Activated CD4-positive, CD25-positive, alpha-beta regulatory T cell treated with anti-CD3 and anti-CD28 coated beads, Interleukin-2, amount 50 U/mL, for 24 hours (primary cell): Measurements from ENCODE around the gene SCGB1D1.

Source experiments
- ATAC-seq, 2 donors: fragments of 150-1000 bp; cut with Tn5 transposase; one replicate each; pipeline ENCODE4 v1.10.0; 2021; ENCODE audit warnings: mild to moderate bottlenecking in 1 of 2, moderate library complexity in 1 of 2

SCGB1D1 gene, protein sequence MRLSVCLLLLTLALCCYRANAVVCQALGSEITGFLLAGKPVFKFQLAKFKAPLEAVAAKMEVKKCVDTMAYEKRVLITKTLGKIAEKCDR

DNA sequence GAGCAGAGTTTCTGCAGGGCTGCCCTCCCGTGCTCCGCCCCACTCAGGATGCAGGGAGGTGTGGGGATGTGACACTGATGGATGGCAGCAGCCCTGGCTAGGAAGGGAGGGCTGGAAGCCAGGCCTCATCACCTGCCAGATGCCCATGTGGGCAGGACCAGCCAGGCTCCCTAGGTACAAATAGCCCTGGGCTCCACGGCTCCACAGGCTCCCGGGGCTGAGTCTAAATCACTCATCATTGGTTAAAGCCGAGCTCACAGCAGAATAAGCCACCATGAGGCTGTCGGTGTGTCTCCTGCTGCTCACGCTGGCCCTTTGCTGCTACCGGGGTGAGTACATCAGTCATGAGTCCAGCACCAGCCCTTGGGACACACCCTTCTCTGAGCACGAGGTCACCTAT is at the start of gene SCGB1D1:
Gene SCGB1D1, plus strand, starts transcription at position 206 of the 400 bp plus-strand sequence. Its CDS starts 69 bp downstream, at position 275.
- ATAC-seq: no peak

- no peak for ATAC-seq
These were observed 49.5 kb upstream of the SCGB1D1 start for GRCh38 chr11:62140304-62141110.

DNA sequence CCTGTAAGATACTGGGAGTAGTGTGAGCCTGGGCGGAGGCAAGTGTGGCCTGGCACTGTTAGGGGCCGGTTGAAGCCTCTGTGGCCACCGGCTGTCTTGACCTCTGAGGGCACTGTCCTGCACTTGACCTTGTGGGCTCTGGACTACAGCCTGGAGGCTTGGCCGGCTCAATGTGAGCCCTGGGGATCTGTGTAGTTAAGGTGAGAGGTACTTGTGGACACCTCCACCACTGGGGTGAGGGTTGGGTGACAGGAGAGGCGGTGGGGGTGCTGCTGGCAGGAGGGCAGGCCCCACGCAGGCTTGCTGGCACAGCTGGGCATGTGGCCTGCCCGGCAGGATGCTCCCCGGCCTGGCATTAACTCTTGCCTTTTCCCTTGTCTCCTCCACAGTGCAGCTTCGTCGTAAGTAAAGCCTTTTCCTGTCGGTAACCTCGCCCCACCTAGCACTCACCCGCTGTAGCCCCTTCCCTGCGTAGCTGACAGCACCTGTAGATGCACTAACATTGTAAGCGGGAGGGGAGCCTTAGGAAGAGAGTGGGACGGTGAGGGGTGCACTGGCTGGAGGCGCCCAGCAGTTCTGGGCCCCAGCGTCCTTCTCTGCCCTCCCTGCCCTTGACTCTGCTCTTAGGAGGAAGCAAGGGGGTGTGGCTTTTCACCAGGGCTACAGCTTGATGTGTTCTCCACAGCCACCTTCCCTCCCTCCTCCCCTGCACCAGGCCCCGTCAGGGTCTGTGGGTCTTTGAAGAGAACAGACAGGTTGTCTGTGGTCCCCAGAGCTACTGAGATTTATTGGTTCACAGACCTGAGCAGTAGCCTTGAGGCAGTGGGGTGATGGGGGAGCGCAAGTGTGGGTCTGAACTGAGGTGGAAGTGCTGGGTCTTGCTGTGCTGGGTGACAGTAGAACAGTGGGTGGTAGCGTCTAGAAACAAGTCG is 48.6 kb upstream of the SCGB1D1 start:
- ATAC-seq: no peak

DNA sequence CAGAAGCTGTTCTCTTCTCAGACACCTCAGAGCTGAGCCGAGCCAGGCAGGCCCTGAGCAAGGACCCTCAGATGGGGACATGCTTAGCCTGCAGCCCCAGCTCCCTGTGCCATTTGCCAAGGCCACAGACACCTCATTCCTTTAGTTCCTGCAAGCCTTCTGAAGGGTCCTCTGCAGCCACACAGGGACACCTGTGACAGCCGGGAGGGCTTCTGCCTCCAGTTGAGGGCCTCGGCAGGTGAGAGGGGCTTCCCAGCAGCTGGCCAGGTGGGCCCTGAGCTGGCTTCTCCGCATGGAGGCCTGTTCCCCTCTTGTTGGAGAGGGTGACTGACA is 48.0 kb upstream of the SCGB1D1 start:
- no peak for ATAC-seq

- no peak for ATAC-seq
These were observed 47.1 kb upstream of the SCGB1D1 start for GRCh38 chr11:62142921-62143320.

- ATAC-seq: no peak
These were observed 46.3 kb upstream of the SCGB1D1 start for GRCh38 chr11:62143727-62144126.

GRCh38 chr11:62144641-62145255 is 45.3 kb upstream of the SCGB1D1 start:
- no peak for ATAC-seq

- no peak for ATAC-seq
These were observed 44.6 kb upstream of the SCGB1D1 start for GRCh38 chr11:62145261-62145871.

GRCh38 chr11:62146476-62147200 is 43.4 kb upstream of the SCGB1D1 start:
- ATAC-seq: no peak

GRCh38 chr11:62147545-62147944 is 42.5 kb upstream of the SCGB1D1 start:
- ATAC-seq: no peak

GRCh38 chr11:62148271-62148980 is 41.6 kb upstream of the SCGB1D1 start:
- no peak for ATAC-seq

GRCh38 chr11:62149986-62150886 is 39.8 kb upstream of the SCGB1D1 start:
- ATAC-seq: no peak

GRCh38 chr11:62150887-62151736 is 38.9 kb upstream of the SCGB1D1 start:
- ATAC-seq: no peak

GRCh38 chr11:62151737-62152102 is 38.3 kb upstream of the SCGB1D1 start:
- ATAC-seq: no peak

- no peak for ATAC-seq
These were observed 37.5 kb upstream of the SCGB1D1 start for GRCh38 chr11:62152245-62153086.

DNA sequence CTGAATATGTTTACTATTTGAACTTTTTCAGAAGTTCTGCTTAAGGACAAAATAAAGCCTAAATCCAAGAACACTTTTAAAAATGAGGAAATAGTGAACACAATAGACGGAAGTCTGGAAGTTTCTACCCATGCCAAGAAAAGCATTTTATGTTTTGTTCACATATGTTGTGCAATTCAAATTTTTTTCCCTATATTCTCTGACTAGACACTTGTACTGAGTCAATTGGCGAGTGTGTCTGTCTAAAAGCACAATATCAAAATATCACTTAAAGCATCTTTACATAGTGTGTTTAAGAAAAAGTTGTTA is 37.0 kb upstream of the SCGB1D1 start:
- no peak for ATAC-seq

DNA sequence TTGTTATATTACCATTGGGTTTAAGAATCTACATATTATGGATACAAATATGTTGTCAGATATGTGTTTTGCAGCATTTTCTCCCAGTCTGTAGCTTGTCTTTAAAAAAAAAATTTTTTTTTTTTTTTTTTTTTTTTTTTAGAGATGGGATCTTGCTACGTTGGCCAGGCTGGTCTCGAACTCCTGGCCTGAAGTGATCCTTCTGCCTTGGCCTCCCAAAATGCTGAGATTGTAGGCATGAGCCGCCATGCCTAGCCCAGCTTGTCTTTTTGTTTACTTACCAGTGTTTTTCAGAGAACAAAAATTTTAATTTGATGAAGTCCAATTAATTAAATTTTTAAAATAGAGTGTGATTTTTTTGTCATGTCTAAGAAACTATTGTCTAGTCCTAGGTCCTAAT is 36.4 kb upstream of the SCGB1D1 start:
- ATAC-seq: no peak

- ATAC-seq: no peak
These were observed 32.4 kb upstream of the SCGB1D1 start for GRCh38 chr11:62157603-62158002.

GRCh38 chr11:62166371-62166770 is 23.6 kb upstream of the SCGB1D1 start:
- no peak for ATAC-seq
